Umbilical cord (tissue), 2 donors: Measurements from ENCODE around the gene CHRNA3. TPM values are rescaled to one million over a fixed set of nuclear protein-coding genes. Genes with fewer than 3 reads are reported as not detected.

Experiments used
- DNase-seq: peaks from one replicate; pipeline ENCODE4 v3.0.0-alpha.2; 2015; ENCODE audit warnings: low spot score
- total RNA-seq: library from RNA; depleted of rRNA; stranded (reverse); fragments of >200 nt; gene quantifications from one replicate; pipeline ENCODE4 v1.2.3, GENCODE V29; 2014; ENCODE audit warnings: low replicate concordance; ENCODE audit not compliant: insufficient read depth

CHRNA3 gene
- 36.4 TPM for total RNA-seq

GRCh38 chr15:78620527-78621421 is at the start of gene CHRNA3:
Gene CHRNA3, minus strand, starts transcription at chr15:78620996. Its CDS starts 202 bp downstream, at chr15:78620794.
- DNase-seq: no peak

- no peak for DNase-seq
These were observed 48.2 kb upstream of the CHRNA3 start for GRCh38 chr15:78668987-78669386.

- DNase-seq: no peak
These were observed 46.9 kb upstream of the CHRNA3 start for GRCh38 chr15:78667578-78668236.

GRCh38 chr15:78666010-78666409 is 45.2 kb upstream of the CHRNA3 start:
- no peak for DNase-seq

- no peak for DNase-seq
These were observed 42.9 kb upstream of the CHRNA3 start for GRCh38 chr15:78663703-78664102.

- DNase-seq: no peak
These were observed 41.2 kb upstream of the CHRNA3 start for GRCh38 chr15:78662028-78662427.

GRCh38 chr15:78661001-78661400 is 40.2 kb upstream of the CHRNA3 start:
- DNase-seq: no peak

- DNase-seq: no peak
These were observed 39.8 kb upstream of the CHRNA3 start for GRCh38 chr15:78660584-78660983.

- no peak for DNase-seq
These were observed 38.0 kb upstream of the CHRNA3 start for GRCh38 chr15:78658823-78659222.

- no peak for DNase-seq
These were observed 33.5 kb upstream of the CHRNA3 start for GRCh38 chr15:78654272-78654671.

GRCh38 chr15:78651930-78652615 is 31.3 kb upstream of the CHRNA3 start:
- no peak for DNase-seq

- no peak for DNase-seq
These were observed 30.2 kb upstream of the CHRNA3 start for GRCh38 chr15:78651007-78651406.

GRCh38 chr15:78650022-78650421 is 29.2 kb upstream of the CHRNA3 start:
- DNase-seq: no peak

GRCh38 chr15:78645009-78645408 is 24.2 kb upstream of the CHRNA3 start:
- DNase-seq: no peak

GRCh38 chr15:78642331-78642730 is 21.5 kb upstream of the CHRNA3 start:
- peak; percentile 24 for DNase-seq

- DNase-seq: no peak
These were observed 21.0 kb upstream of the CHRNA3 start for GRCh38 chr15:78641749-78642275.

- peak; percentile 29 for DNase-seq
These were observed 20.4 kb upstream of the CHRNA3 start, which contains the start of gene CHRNB4 for GRCh38 chr15:78641102-78641748. Gene CHRNB4, minus strand, starts transcription at chr15:78641210. Its CDS starts 77 bp downstream, at chr15:78641133.

- DNase-seq: no peak
These were observed 19.8 kb upstream of the CHRNA3 start for GRCh38 chr15:78640527-78641101.

- DNase-seq: peak; percentile 64
These were observed 18.0 kb upstream of the CHRNA3 start for GRCh38 chr15:78638658-78639314.

GRCh38 chr15:78637776-78638435 is 17.1 kb upstream of the CHRNA3 start:
- no peak for DNase-seq
